Fibroblast of pulmonary artery (primary cell): ENCODE results near the gene C11orf87.
A peak's percentile ranks its signal among the peaks of the same experiment; 100 is the strongest.

Experiments
- DNase-seq: peaks from one replicate; pipeline ENCODE4 v3.0.0-alpha.2; 2010; ENCODE audit warnings: low read depth
- H3K4me3 ChIP-seq: replicated peaks from 2 replicates; pipeline ENCODE4 v1.5.1; 2011; ENCODE audit warnings: low read depth, mild to moderate bottlenecking, control low read depth, low read length, moderate library complexity
- CTCF ChIP-seq: IDR thresholded peaks from 2 replicates; pipeline ENCODE4 v1.5.1; 2011; ENCODE audit warnings: mild to moderate bottlenecking, control low read depth, low read length, inconsistent platforms; ENCODE audit errors: missing control alignments

C11orf87 gene

GRCh38 chr11:109423466-109424190, 1.6 kb downstream of the C11orf87 start:
- TF ChIP-seq CTCF = no peak
- H3K4me3 ChIP-seq = peak overlapping the region; percentile 40
- DNase-seq = no peak

- no peak overlapping the region for H3K4me3 ChIP-seq
- no peak for TF ChIP-seq CTCF
- no peak for DNase-seq
Measured at GRCh38 chr11:109424901-109425300, 2.9 kb downstream of the C11orf87 start.

- no peak overlapping the region for H3K4me3 ChIP-seq
- peak; percentile 6 for TF ChIP-seq CTCF
- no peak for DNase-seq
Measured at GRCh38 chr11:109425554-109425953, 3.6 kb downstream of the C11orf87 start.

GRCh38 chr11:109426442-109427240, 4.7 kb downstream of the C11orf87 start:
- TF ChIP-seq CTCF = peak; percentile 29
- no peak overlapping the region for H3K4me3 ChIP-seq
- DNase-seq = no peak

- no peak overlapping the region for H3K4me3 ChIP-seq
- DNase-seq = peak; percentile 13
- no peak for TF ChIP-seq CTCF
Measured at GRCh38 chr11:109432105-109432504, 10.1 kb downstream of the C11orf87 start.

GRCh38 chr11:109433753-109434256, 11.8 kb downstream of the C11orf87 start:
- no peak overlapping the region for H3K4me3 ChIP-seq
- no peak for DNase-seq
- TF ChIP-seq CTCF = no peak
